HEK293T (cell line): ENCODE results near the gene DIAPH3.

ENCODE experiments used
- ARNT ChIP-seq: fragments of 450-650 bp; IDR thresholded peaks from 2 replicates; pipeline ENCODE4 v1.6.1; 2017; ENCODE audit warnings: mild to moderate bottlenecking
- BHLHE40 ChIP-seq: fragments of 450-650 bp; IDR thresholded peaks from 2 replicates; pipeline ENCODE4 v1.6.1; 2016; ENCODE audit warnings: mild to moderate bottlenecking, moderate library complexity, borderline replicate concordance
- CTBP1 ChIP-seq: fragments of 450-650 bp; IDR thresholded peaks from 2 replicates; pipeline ENCODE4 v1.6.1; 2016; ENCODE audit warnings: borderline replicate concordance
- ELF4 ChIP-seq: fragments of 450-650 bp; IDR thresholded peaks from 2 replicates; pipeline ENCODE4 v1.6.1; 2017; ENCODE audit warnings: antibody characterized with exemption
- LEF1 ChIP-seq: fragments of 450-650 bp; IDR thresholded peaks from 2 replicates; pipeline ENCODE4 v1.6.1; 2017; ENCODE audit warnings: mild to moderate bottlenecking, borderline replicate concordance
- SUZ12 ChIP-seq: fragments of 450-650 bp; IDR thresholded peaks from 2 replicates; pipeline ENCODE4 v1.6.1; 2016; ENCODE audit warnings: mild to moderate bottlenecking
- ZNF384 ChIP-seq: fragments of 450-650 bp; IDR thresholded peaks from 2 replicates; pipeline ENCODE4 v1.6.1; 2016

DNA sequence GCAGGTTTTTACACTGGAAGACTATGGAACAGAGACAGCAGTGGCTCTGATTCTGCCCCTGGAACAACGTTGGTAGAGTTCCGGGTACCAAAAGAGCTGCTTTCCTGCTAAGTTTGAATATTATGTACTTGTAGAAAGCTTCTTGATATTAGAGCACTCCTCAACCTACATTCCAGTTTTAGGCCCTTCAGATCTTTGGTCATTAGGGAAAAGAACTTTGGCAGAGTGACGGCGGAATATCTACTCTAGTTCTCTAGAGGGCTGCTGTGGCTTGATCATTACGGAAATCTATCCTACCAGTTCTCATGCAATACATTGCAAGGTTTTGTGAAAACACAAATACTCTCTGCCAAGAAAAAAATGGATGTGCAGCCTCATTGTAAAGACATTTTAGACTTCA lies 415.7 kb downstream of the DIAPH3 start:
- TF ChIP-seq SUZ12 (no peak), ELF4 (no peak), BHLHE40 (no peak), LEF1 (no peak), ZNF384 (no peak), ARNT (no peak), CTBP1 (no peak)
